GM23248 (cell line): ENCODE measurements around the gene GALNT10.

Experiments
- EZH2 ChIP-seq: fragments of 200-600 bp; sonication (generic); IDR thresholded peaks from 2 replicates; pipeline ENCODE4 v1.6.1; 2018; ENCODE audit warnings: antibody characterized with exemption, mild to moderate bottlenecking; ENCODE audit not compliant: insufficient read depth, poor library complexity, severe bottlenecking
- EZH2phosphoT487 ChIP-seq: fragments of 200-600 bp; sonication (generic); IDR thresholded peaks from 2 replicates; pipeline ENCODE4 v1.6.1; 2018; ENCODE audit warnings: antibody characterized with exemption, moderate library complexity, mild to moderate bottlenecking, low read depth; ENCODE audit not compliant: insufficient read depth

DNA sequence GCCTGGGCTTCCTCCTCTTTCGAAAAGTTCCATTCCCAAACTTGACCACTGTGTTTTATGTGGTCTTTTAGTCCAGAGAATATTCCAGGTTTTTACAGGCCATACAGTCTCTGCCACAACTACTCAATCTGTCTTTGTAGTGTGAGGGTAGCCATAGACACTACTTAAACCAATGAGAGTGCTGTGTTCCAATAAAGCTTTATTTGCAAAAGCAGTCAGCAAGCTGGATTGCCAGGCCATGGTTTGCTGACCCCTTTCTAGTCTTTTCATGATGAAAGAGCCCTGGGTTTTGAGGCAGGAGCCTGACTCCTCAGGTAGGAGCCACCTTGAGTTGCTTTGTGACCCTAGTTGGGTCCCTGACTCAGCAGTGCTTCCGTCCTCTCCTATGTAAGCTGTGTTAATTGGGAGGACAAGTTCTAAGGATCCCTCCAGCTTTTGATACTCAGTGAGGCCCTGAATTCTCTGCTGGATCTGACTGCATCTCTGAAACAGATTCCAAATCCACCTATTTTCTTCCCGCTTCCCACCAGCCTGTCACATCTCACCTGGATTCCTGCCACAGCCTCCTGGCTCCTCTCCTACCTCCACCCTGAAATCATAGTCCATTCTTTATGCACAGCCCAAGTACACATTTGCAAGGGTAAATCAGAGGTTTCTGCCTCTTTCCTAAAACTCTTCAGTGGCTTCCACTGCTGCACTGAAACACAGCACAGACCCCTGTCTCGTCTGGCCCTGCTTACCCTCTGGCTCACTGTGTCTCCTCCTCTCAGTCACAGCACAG, 13.5 kb downstream of the GALNT10 start:
- TF ChIP-seq EZH2phosphoT487 (no peak), EZH2 (no peak)
